H1 (cell line): ENCODE results near the gene ADGRF5. TPM values are rescaled to one million over a fixed set of nuclear protein-coding genes. Genes with fewer than 3 reads are reported as not detected.

Experiments used
- CTCF ChIA-PET: fragments of 300-600 bp; sonication (Branson Sonifier 250); formaldehyde crosslinking; loops from one replicate; lab custom pipeline; 2021; ENCODE audit not compliant: partially characterized antibody; lab: Charles Lee
- POLR2A ChIA-PET: fragments of 300-600 bp; sonication (Branson Sonifier 250); formaldehyde crosslinking; loops from one replicate; lab custom pipeline; 2021; ENCODE audit warnings: inconsistent platforms; ENCODE audit not compliant: partially characterized antibody; lab: Charles Lee
- DNase-seq, 2 experiments: peaks; one replicate each; pipeline versions ENCODE4 v3.0.0 to v3.0.0-alpha.2; 2010 to 2022; ENCODE audit warnings: low spot score in 2 of 2, low read depth in 1 of 2, mixed read lengths in 1 of 2
- FAIRE-seq: peaks from 2 replicates; lab custom pipeline; 2011; peaks lifted over from hg19 to GRCh38; lab: Jason Lieb, UNC
- H2AFZ ChIP-seq: 2 replicates; pipeline ENCODE4 v1.8.1; 2012; ENCODE audit warnings: low read length, inconsistent platforms
- H2AK5ac ChIP-seq: 2 replicates; pipeline ENCODE4 v1.6.1; 2013; ENCODE audit warnings: low read depth, low read length
- H2BK120ac ChIP-seq: replicated peaks from 2 replicates; pipeline ENCODE3; 2013; ENCODE audit warnings: low read depth, low read length, inconsistent platforms
- H2BK12ac ChIP-seq: 2 replicates; pipeline ENCODE4 v1.6.1; 2013; ENCODE audit warnings: low read depth, low read length
- H2BK15ac ChIP-seq: 2 replicates; pipeline ENCODE4 v1.6.1; 2013; ENCODE audit warnings: low read length
- H2BK20ac ChIP-seq: 2 replicates; pipeline ENCODE4 v1.6.1; 2013; ENCODE audit warnings: low read length
- H2BK5ac ChIP-seq: 2 replicates; pipeline ENCODE4 v1.6.1; 2013; ENCODE audit warnings: low read depth, low read length
- H3K14ac ChIP-seq: 2 replicates; pipeline ENCODE4 v1.6.1; 2013; ENCODE audit warnings: inconsistent platforms; ENCODE audit not compliant: insufficient read length
- H3K18ac ChIP-seq: 2 replicates; pipeline ENCODE4 v1.6.1; 2013; ENCODE audit warnings: low read length; ENCODE audit errors: extremely low read depth
- H3K23ac ChIP-seq: 2 replicates; pipeline ENCODE4 v1.6.1; 2013; ENCODE audit warnings: inconsistent platforms; ENCODE audit not compliant: insufficient read length
- H3K23me2 ChIP-seq: 2 replicates; pipeline ENCODE4 v1.6.1; 2013; ENCODE audit warnings: low read depth, low read length
- H3K27ac ChIP-seq: 2 replicates; pipeline ENCODE4 v1.6.1; 2011; ENCODE audit warnings: low read depth, low read length, inconsistent platforms
- H3K27me3 ChIP-seq, 4 experiments: replicated peaks in 1 of 4; 1 replicate in 1 of 4; 2 replicates in 3 of 4; pipeline versions ENCODE4 v1.6.1 to v1.8.1; 2011 to 2013; ENCODE audit warnings: low read length in 3 of 4, mild to moderate bottlenecking in 3 of 4, inconsistent platforms in 2 of 4, mixed read lengths in 2 of 4, moderate library complexity in 1 of 4; ENCODE audit not compliant: control insufficient read depth in 3 of 4, insufficient read depth in 3 of 4; ENCODE audit errors: extremely low read depth in 1 of 4
- H3K36me3 ChIP-seq, 4 experiments: 2 replicates each; pipeline versions ENCODE4 v1.6.1 to v1.8.1; 2011 to 2013; ENCODE audit warnings: mild to moderate bottlenecking in 4 of 4, low read length in 3 of 4, moderate library complexity in 2 of 4, control low read depth in 1 of 4, inconsistent platforms in 1 of 4; ENCODE audit not compliant: insufficient read depth in 4 of 4, control insufficient read depth in 2 of 4
- H3K4ac ChIP-seq: replicated peaks from 2 replicates; pipeline ENCODE3; 2013; ENCODE audit warnings: low read length, low read depth, mixed read lengths, inconsistent platforms; ENCODE audit not compliant: insufficient read length
- H3K4me1 ChIP-seq, 4 experiments: replicated peaks in 1 of 4; 1 replicate in 1 of 4; 2 replicates in 3 of 4; pipeline versions ENCODE4 v1.6.1 to v1.8.1; 2011 to 2013; ENCODE audit warnings: low read length in 3 of 4, inconsistent platforms in 2 of 4, mixed read lengths in 1 of 4; ENCODE audit not compliant: insufficient read depth in 4 of 4, control insufficient read depth in 3 of 4
- H3K4me2 ChIP-seq, 2 experiments: 2 replicates each; pipeline versions ENCODE4 v1.6.1 to v1.8.1; 2011 to 2013; ENCODE audit warnings: low read depth in 2 of 2, low read length in 2 of 2, control low read depth in 1 of 2, inconsistent platforms in 1 of 2, mild to moderate bottlenecking in 1 of 2; ENCODE audit not compliant: insufficient read depth in 1 of 2
- H3K4me3 ChIP-seq, 4 experiments: fragments of 200-600, 300-600 bp in 1 of 4; sonication (generic), shearing (Covaris generic), sonication (Bioruptor Twin) in 1 of 4; 2 replicates each; pipeline versions ENCODE4 v1.5.1 to v1.8.1; 2011 to 2016; ENCODE audit warnings: low read length in 4 of 4, low read depth in 3 of 4, control low read depth in 2 of 4, inconsistent platforms in 2 of 4, mild to moderate bottlenecking in 2 of 4, mixed read lengths in 1 of 4, moderate library complexity in 1 of 4; ENCODE audit not compliant: insufficient read depth in 2 of 4; ENCODE audit errors: extremely low read depth in 1 of 4
- H3K56ac ChIP-seq: replicated peaks from 2 replicates; pipeline ENCODE3; 2013; ENCODE audit warnings: low read depth, mild to moderate bottlenecking, mixed read lengths, low read length, inconsistent platforms; ENCODE audit not compliant: insufficient read length
- H3K79me1 ChIP-seq: 2 replicates; pipeline ENCODE4 v1.6.1; 2013; ENCODE audit warnings: low read depth, low read length, control low read depth
- H3K79me2 ChIP-seq, 2 experiments: 2 replicates each; pipeline versions ENCODE4 v1.6.1 to v1.8.1; 2012 to 2013; ENCODE audit warnings: low read length in 2 of 2, mild to moderate bottlenecking in 2 of 2, inconsistent platforms in 1 of 2; ENCODE audit not compliant: insufficient read depth in 2 of 2, control insufficient read depth in 1 of 2
- H3K9ac ChIP-seq, 4 experiments: replicated peaks in 1 of 4; 1 replicate in 1 of 4; 2 replicates in 3 of 4; pipeline versions ENCODE4 v1.6.1 to v1.8.1; 2011 to 2013; ENCODE audit warnings: low read depth in 3 of 4, low read length in 3 of 4, control low read depth in 2 of 4, mild to moderate bottlenecking in 2 of 4, moderate library complexity in 2 of 4, inconsistent platforms in 1 of 4; ENCODE audit errors: extremely low read depth in 1 of 4
- H3K9me3 ChIP-seq, 2 experiments: 2 replicates each; pipeline versions ENCODE4 v1.6.1 to v1.8.1; 2012 to 2013; ENCODE audit warnings: mild to moderate bottlenecking in 2 of 2, moderate library complexity in 2 of 2, control low read depth in 1 of 2, inconsistent platforms in 1 of 2, low read depth in 1 of 2, low read length in 1 of 2, mixed read lengths in 1 of 2; ENCODE audit not compliant: insufficient read depth in 2 of 2
- H4K20me1 ChIP-seq, 2 experiments: replicated peaks in 1 of 2; 2 replicates each; pipeline versions ENCODE3 to v1.8.1; 2011 to 2013; ENCODE audit warnings: inconsistent platforms in 2 of 2, low read length in 2 of 2, mild to moderate bottlenecking in 1 of 2; ENCODE audit not compliant: insufficient read depth in 2 of 2, control insufficient read depth in 1 of 2
- H4K5ac ChIP-seq: 2 replicates; pipeline ENCODE4 v1.6.1; 2013; ENCODE audit warnings: low read length, low read depth, mixed read lengths, inconsistent platforms; ENCODE audit not compliant: insufficient read length
- H4K8ac ChIP-seq: 2 replicates; pipeline ENCODE4 v1.8.0; 2013; ENCODE audit warnings: mild to moderate bottlenecking, moderate library complexity, low read length, inconsistent platforms; ENCODE audit not compliant: insufficient read depth; ENCODE audit errors: extremely low read depth
- H4K91ac ChIP-seq: replicated peaks from 2 replicates; pipeline ENCODE3; 2013; ENCODE audit warnings: low read length, mixed read lengths, inconsistent platforms; ENCODE audit not compliant: insufficient read length
- CEBPB ChIP-seq: IDR thresholded peaks from 2 replicates; pipeline ENCODE4 v1.6.1; 2012; ENCODE audit warnings: low read depth, low read length
- CREB1 ChIP-seq: IDR thresholded peaks from 2 replicates; pipeline ENCODE4 v1.6.1; 2012; ENCODE audit warnings: inconsistent platforms
- GTF2F1 ChIP-seq: IDR thresholded peaks from 2 replicates; pipeline ENCODE4 v1.6.1; 2012; ENCODE audit warnings: low read depth, low read length, improper control_type of control experiment, borderline replicate concordance
- PHF8 ChIP-seq: fragments of 200-600 bp; sonication (generic); conservative IDR thresholded peaks from 2 replicates; pipeline ENCODE4 v1.7.1; 2012; ENCODE audit warnings: low read depth, mild to moderate bottlenecking, inconsistent platforms, low read length, moderate library complexity
- POLR2AphosphoS5 ChIP-seq: IDR thresholded peaks from 2 replicates; pipeline ENCODE4 v1.6.1; 2011; ENCODE audit warnings: low read depth, low read length
- RAD21 ChIP-seq, 2 experiments: IDR thresholded peaks in 1 of 2; conservative IDR thresholded peaks in 1 of 2; 2 replicates each; pipeline ENCODE4 v1.6.1; 2011; ENCODE audit warnings: low read depth in 2 of 2, low read length in 2 of 2, improper control_type of control experiment in 1 of 2, inconsistent platforms in 1 of 2, mild to moderate bottlenecking in 1 of 2, moderate library complexity in 1 of 2
- SIN3A ChIP-seq, 2 experiments: IDR thresholded peaks in 1 of 2; conservative IDR thresholded peaks in 1 of 2; 2 replicates each; pipeline ENCODE4 v1.6.1; 2011 to 2012; ENCODE audit warnings: low read length in 2 of 2, improper control_type of control experiment in 1 of 2, low read depth in 1 of 2, mild to moderate bottlenecking in 1 of 2
- SIRT6 ChIP-seq: IDR thresholded peaks from one replicate; pipeline ENCODE4 v1.7.1; 2012; ENCODE audit warnings: low read length, inconsistent platforms
- TAF7 ChIP-seq: optimal IDR thresholded peaks from 2 replicates; pipeline ENCODE3; 2011; ENCODE audit warnings: low read depth, mild to moderate bottlenecking, inconsistent platforms, low read length, moderate library complexity, borderline replicate concordance
- TCF12 ChIP-seq: IDR thresholded peaks from 2 replicates; pipeline ENCODE4 v1.6.1; 2011; ENCODE audit warnings: low read depth, mild to moderate bottlenecking, low read length
- USF2 ChIP-seq: IDR thresholded peaks from 2 replicates; pipeline ENCODE4 v1.6.1; 2011; ENCODE audit warnings: low read length, improper control_type of control experiment
- YY1 ChIP-seq: IDR thresholded peaks from 2 replicates; pipeline ENCODE4 v1.6.1; 2011; ENCODE audit warnings: low read depth, mild to moderate bottlenecking, low read length
- WGBS, 2 experiments: shearing (Covaris generic) in 1 of 2; methylation state at CpG; one replicate each; pipeline versions ENCODE4 v1.1.6 to v1.1.7; 2013 to 2015; ENCODE audit warnings: low lambda C conversion rate in 2 of 2, mixed read lengths in 2 of 2, inconsistent platforms in 1 of 2, low coverage in 1 of 2, missing lambda C conversion rate in 1 of 2; ENCODE audit not compliant: insufficient replicate concordance in 2 of 2, insufficient coverage in 1 of 2, insufficient read length in 1 of 2; ENCODE audit errors: extremely low coverage in 1 of 2, missing lambda C conversion rate in 1 of 2; 5-methylcytosine and 5-hydroxymethylcytosine counted together
- polyA plus RNA-seq, 7 experiments: library from polyadenylated mRNA; depleted of rRNA in 3 of 7; stranded (reverse) in 5 of 7; unstranded in 2 of 7; fragments of >200 nt in 5 of 7; fragments of 200-250 nt in 2 of 7; gene quantifications; 1 replicate in 5 of 7; 2 replicates in 1 of 7; 4 replicates in 1 of 7; pipeline versions ENCODE4 v1.2.1 to v1.2.3, GENCODE V29; 2011 to 2013; ENCODE audit warnings: missing spikeins in 2 of 7, mixed read lengths in 2 of 7
- total RNA-seq: library from RNA; stranded (reverse); fragmentation: NEBNext Ultra II Directional; extraction: Animal tissue kit (Norgen Biotek cat#: 25700); gene quantifications from 2 replicates; pipeline ENCODE4 v1.2.1, GENCODE V29; 2021

The ADGRF5 gene
- total and polyA plus RNA-seq, 2 of the 8 experiments (the other 6 are each of a cell fraction or from before 2014, with no cell fraction given) = 0.06 TPM; not detected in 1

GRCh38 chr6:46940433-46941226, 18.9 kb upstream of the ADGRF5 start:
- Histone ChIP-seq H4K20me1 (no peaks in the 10 kb centered on the region), H3K23me2 (no peaks in the 10 kb centered on the region; the same call in 1 of the 2 replicates), H3K36me3 (no peaks in the 10 kb centered on the region), H4K91ac (no peak overlapping the region), H3K18ac (no peak overlapping the region), H2BK20ac (no peak overlapping the region), H3K79me1 (no peaks in the 10 kb centered on the region), H3K23ac (no peak overlapping the region), H3K4me1 (peaks cover 0 to 5% (median 3%) of the 10 kb centered on the region in 4 experiments; a peak in 5 of 7 replicates), H3K14ac (no peak overlapping the region), H3K27me3 (no peaks in the 10 kb centered on the region), H2BK12ac (no peak overlapping the region), H4K8ac (no peak overlapping the region), H2BK15ac (no peak overlapping the region), H2BK120ac (no peak overlapping the region), H4K5ac (no peak overlapping the region), H3K79me2 (no peaks in the 10 kb centered on the region), H2AK5ac (no peak overlapping the region), H2BK5ac (no peak overlapping the region), H3K9ac (no peak overlapping the region), H3K4ac (no peak overlapping the region), H3K4me3 (no peak overlapping the region), H3K9me3 (no peaks in the 10 kb centered on the region), H3K27ac (no peak overlapping the region), H2AFZ (no peak overlapping the region; the same call in 1 of the 2 replicates), H3K56ac (no peak overlapping the region), H3K4me2 (no peak overlapping the region)
- DNase-seq = no peak
- ChIA-PET POLR2A (no interaction called here), CTCF (interaction anchor here (0.6 to 0.7 kb wide), 2 partner anchors 90 to 812 kb away, joined by 3 read pairs; no protein-coding TSS in a partner anchor)
- WGBS, 2 experiments = 59% methylated on average over 1 of the region's 1 CpG; no CpG with 5 or more reads in 1 of the 2 experiments
- FAIRE-seq = no peak
- TF ChIP-seq SIN3A (conservative IDR thresholded peaks at IDR 0.05 in 1 of 2, IDR thresholded peaks at IDR 0.05 in 1 of 2; ENCODE audit: low read depth in 1 of 2, low read length in 2 of 2) = no peak
- no peak for TF ChIP-seq CEBPB
- TF ChIP-seq USF2 = no peak
- TF ChIP-seq TAF7 = no peak
- TF ChIP-seq PHF8 = no peak
- no peak for TF ChIP-seq TCF12
- TF ChIP-seq SIRT6 = no peak
- TF ChIP-seq YY1 = no peak
- no peak for TF ChIP-seq CREB1
- no peak for TF ChIP-seq POLR2AphosphoS5
- TF ChIP-seq RAD21 (IDR thresholded peaks at IDR 0.05 in 1 of 2, conservative IDR thresholded peaks at IDR 0.05 in 1 of 2; ENCODE audit: low read depth in 2 of 2, low read length in 2 of 2) = no peak
- TF ChIP-seq GTF2F1 = no peak
